Measurements from ENCODE around the gene LRP1B.

The LRP1B gene

GRCh38 chr2:141728886-141729285, 401.9 kb downstream of the LRP1B start:
- TF ChIP-seq POLR2AphosphoS5 (IDR thresholded peaks at IDR 0.05; ENCODE audit: low read depth, low read length): no peak
- TF ChIP-seq, protein P1, sequence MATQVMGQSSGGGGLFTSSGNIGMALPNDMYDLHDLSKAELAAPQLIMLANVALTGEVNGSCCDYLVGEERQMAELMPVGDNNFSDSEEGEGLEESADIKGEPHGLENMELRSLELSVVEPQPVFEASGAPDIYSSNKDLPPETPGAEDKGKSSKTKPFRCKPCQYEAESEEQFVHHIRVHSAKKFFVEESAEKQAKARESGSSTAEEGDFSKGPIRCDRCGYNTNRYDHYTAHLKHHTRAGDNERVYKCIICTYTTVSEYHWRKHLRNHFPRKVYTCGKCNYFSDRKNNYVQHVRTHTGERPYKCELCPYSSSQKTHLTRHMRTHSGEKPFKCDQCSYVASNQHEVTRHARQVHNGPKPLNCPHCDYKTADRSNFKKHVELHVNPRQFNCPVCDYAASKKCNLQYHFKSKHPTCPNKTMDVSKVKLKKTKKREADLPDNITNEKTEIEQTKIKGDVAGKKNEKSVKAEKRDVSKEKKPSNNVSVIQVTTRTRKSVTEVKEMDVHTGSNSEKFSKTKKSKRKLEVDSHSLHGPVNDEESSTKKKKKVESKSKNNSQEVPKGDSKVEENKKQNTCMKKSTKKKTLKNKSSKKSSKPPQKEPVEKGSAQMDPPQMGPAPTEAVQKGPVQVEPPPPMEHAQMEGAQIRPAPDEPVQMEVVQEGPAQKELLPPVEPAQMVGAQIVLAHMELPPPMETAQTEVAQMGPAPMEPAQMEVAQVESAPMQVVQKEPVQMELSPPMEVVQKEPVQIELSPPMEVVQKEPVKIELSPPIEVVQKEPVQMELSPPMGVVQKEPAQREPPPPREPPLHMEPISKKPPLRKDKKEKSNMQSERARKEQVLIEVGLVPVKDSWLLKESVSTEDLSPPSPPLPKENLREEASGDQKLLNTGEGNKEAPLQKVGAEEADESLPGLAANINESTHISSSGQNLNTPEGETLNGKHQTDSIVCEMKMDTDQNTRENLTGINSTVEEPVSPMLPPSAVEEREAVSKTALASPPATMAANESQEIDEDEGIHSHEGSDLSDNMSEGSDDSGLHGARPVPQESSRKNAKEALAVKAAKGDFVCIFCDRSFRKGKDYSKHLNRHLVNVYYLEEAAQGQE (IDR thresholded peaks at IDR 0.05; ENCODE audit: insufficient read depth in 1 of 2, low read depth in 2 of 2, low read length in 2 of 2): no peak
- TF ChIP-seq SIN3A (IDR thresholded peaks at IDR 0.05; ENCODE audit: borderline replicate concordance, insufficient read depth, low read length): no peak

DNA sequence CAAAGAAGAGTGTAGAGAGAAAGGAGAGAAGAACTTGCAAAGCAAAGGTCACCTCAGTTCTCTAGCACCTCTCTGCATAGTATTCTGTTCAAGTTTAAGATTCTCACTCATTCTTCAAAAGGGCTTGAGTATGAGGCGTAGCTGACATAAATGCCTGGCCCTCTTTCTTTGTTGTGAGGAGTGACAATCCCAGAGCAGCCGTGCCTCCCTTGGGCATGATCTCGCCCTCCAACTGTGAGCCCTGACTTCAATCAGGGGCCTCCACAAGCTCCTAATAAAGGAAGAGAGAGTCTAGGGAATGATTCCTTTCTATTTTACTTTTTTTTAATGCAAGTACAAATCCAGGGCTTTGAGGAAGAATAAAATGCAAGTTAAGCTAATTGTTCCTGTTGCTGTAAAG, 402.7 kb downstream of the LRP1B start:
- TF ChIP-seq, protein P1 (IDR thresholded peaks at IDR 0.05; ENCODE audit: insufficient read depth in 1 of 2, low read depth in 2 of 2, low read length in 2 of 2): no peak
- TF ChIP-seq SIN3A (IDR thresholded peaks at IDR 0.05; ENCODE audit: borderline replicate concordance, insufficient read depth, low read length) (no peak), TAF1 (IDR thresholded peaks at IDR 0.05; ENCODE audit: borderline replicate concordance, insufficient read depth, low read length) (no peak), FOXP2 (optimal IDR thresholded peaks at IDR 0.05; ENCODE audit: borderline replicate concordance, extremely low read depth, extremely low read length, insufficient read depth) (no peak), POLR2AphosphoS5 (IDR thresholded peaks at IDR 0.05; ENCODE audit: low read depth, low read length) (no peak)

- no peak for TF ChIP-seq FOXP2 (optimal IDR thresholded peaks at IDR 0.05; ENCODE audit: borderline replicate concordance, extremely low read depth, extremely low read length, insufficient read depth)
- TF ChIP-seq, protein P1 (IDR thresholded peaks at IDR 0.05; ENCODE audit: insufficient read depth in 1 of 2, low read depth in 2 of 2, low read length in 2 of 2): no peak
- no peak for TF ChIP-seq POLR2AphosphoS5 (IDR thresholded peaks at IDR 0.05; ENCODE audit: low read depth, low read length)
- TF ChIP-seq TAF1 (IDR thresholded peaks at IDR 0.05; ENCODE audit: borderline replicate concordance, insufficient read depth, low read length): no peak
- no peak for TF ChIP-seq SIN3A (IDR thresholded peaks at IDR 0.05; ENCODE audit: borderline replicate concordance, insufficient read depth, low read length)
Measured at GRCh38 chr2:141724426-141724825, 406.4 kb downstream of the LRP1B start.

DNA sequence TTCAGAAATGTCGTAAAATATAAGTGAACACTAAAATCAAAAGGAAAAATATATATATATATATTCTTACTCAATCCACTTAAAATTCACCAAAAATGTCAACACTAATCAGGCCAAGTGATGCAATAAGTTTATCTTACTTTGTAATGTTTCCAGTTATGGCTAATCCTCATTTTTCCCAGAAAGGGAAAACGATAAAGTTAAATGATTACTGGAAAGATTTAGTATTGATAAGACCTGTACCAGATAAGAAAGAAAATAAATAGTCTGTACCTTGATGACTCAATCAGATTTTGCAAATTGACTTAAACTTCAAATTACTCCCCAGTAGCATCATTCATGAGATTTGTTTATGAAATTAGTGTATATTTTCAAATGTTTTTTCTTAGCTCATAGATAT, 407.0 kb downstream of the LRP1B start:
- TF ChIP-seq FOXP2 (optimal IDR thresholded peaks at IDR 0.05; ENCODE audit: borderline replicate concordance, extremely low read depth, extremely low read length, insufficient read depth) (no peak), TAF1 (IDR thresholded peaks at IDR 0.05; ENCODE audit: borderline replicate concordance, insufficient read depth, low read length) (no peak), POLR2AphosphoS5 (IDR thresholded peaks at IDR 0.05; ENCODE audit: low read depth, low read length) (no peak), SIN3A (IDR thresholded peaks at IDR 0.05; ENCODE audit: borderline replicate concordance, insufficient read depth, low read length) (no peak)
- TF ChIP-seq, protein P1 (IDR thresholded peaks at IDR 0.05; ENCODE audit: insufficient read depth in 1 of 2, low read depth in 2 of 2, low read length in 2 of 2): no peak

GRCh38 chr2:141720476-141720875, 410.3 kb downstream of the LRP1B start:
- TF ChIP-seq POLR2AphosphoS5 (IDR thresholded peaks at IDR 0.05; ENCODE audit: low read depth, low read length): no peak
- TF ChIP-seq TAF1 (IDR thresholded peaks at IDR 0.05; ENCODE audit: borderline replicate concordance, insufficient read depth, low read length): no peak
- no peak for TF ChIP-seq FOXP2 (optimal IDR thresholded peaks at IDR 0.05; ENCODE audit: borderline replicate concordance, extremely low read depth, extremely low read length, insufficient read depth)
- TF ChIP-seq, protein P1 (IDR thresholded peaks at IDR 0.05; ENCODE audit: insufficient read depth in 1 of 2, low read depth in 2 of 2, low read length in 2 of 2): no peak
- no peak for TF ChIP-seq SIN3A (IDR thresholded peaks at IDR 0.05; ENCODE audit: borderline replicate concordance, insufficient read depth, low read length)

All from PFSK-1 (cell line).